ENCODE results near the gene IGLON5.

Gene IGLON5

DNA sequence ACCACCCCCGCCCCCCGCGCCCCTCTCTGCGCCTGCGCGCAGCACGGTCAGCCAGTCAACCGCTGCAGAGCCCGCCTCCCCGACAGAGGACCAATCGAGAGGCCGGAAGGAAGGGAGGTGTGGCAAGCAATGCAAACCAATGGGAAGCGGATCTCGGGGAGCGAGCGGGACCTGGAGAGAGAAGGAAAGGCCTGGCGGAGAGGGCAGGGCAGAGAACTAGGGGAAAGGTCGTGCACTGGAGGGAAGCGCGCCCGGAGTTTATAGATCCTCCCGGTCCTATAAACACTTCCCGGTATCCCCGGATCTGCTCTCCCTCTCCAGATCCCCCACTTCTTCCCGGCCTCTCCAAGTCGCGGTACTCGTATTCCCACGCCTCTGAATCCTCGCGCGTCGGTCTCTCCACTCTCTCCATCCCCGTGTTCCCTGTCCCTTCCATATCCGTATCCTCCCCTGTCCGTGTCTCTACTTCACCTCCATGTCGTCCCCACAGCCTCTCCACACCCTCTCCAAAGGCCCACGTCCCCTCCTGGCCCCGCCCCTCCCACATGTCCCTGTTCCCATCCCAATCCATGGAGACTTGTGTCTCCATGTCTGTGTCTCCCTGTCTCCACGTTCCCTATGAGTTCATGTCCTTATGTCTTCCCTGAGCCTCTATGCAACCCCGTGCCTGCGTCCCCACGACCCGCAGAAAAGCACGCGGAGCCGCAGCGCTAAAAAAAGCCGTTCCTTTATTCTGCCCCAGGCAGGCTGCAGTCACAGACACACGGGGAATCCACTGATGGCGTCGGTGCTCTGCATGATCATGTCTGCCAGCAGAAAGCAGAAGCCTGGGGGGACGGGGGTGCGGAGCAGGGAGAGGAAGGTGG lies 55.2 kb downstream of the IGLON5 start:
- peak; percentile 94 to 96 for DNase-seq

DNA sequence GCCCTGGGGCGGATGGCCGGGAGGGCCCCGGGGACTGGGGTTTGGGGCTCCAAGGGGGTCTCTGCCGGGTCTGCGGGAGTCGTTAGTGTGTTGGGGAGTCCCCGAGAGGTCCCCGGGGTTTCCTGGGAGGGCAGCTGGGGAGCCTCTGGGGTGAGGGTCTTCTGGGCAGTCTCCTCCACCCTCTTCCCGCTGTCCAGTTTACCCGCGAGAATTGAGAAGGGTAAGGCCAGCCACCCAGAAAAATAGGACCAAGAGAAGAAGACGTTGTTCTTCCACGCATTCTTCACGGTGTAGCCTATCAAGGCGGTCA lies 55.8 kb downstream of the IGLON5 start:
- DNase-seq = no peak

DNA sequence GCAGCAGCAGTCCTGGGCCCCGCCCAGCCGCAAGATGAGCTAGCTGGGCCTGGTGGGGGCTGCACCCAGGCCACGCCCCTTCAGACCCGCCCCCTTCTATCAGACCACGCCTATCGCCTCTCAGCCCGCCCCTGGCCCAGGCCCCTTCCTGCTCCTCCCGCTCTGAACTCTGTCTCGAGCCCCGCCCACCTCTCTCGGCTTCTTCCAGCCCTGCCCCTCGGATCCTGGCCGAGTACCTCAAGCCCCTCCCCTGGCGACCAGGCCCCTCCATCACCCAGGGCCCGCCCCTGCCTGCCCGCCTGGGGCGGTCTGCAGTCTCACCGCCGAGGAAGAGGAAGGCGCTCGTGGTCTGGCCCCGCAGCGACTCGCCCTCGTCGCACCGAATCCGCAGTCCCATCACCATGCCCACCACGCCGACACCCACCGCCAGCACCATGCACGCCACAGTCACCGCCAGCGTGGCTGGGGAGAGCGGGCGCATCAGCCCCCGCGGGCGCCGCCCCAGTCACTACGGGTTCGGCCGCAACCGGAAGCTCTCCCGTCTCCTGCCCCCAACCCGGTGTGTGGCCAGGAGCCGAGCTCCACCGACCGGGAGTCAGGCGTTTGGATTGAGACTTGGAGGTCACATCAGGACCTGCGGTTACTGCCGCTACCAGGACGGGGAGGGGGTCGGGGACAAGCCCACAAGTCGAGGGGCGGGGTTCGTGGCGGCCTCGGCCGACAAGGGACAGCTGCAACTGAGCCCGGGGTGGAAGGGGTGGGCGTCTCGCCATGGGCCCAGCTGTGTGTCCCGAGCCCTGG lies 56.3 kb downstream of the IGLON5 start:
- peak; percentile 98 to 100 for DNase-seq

DNA sequence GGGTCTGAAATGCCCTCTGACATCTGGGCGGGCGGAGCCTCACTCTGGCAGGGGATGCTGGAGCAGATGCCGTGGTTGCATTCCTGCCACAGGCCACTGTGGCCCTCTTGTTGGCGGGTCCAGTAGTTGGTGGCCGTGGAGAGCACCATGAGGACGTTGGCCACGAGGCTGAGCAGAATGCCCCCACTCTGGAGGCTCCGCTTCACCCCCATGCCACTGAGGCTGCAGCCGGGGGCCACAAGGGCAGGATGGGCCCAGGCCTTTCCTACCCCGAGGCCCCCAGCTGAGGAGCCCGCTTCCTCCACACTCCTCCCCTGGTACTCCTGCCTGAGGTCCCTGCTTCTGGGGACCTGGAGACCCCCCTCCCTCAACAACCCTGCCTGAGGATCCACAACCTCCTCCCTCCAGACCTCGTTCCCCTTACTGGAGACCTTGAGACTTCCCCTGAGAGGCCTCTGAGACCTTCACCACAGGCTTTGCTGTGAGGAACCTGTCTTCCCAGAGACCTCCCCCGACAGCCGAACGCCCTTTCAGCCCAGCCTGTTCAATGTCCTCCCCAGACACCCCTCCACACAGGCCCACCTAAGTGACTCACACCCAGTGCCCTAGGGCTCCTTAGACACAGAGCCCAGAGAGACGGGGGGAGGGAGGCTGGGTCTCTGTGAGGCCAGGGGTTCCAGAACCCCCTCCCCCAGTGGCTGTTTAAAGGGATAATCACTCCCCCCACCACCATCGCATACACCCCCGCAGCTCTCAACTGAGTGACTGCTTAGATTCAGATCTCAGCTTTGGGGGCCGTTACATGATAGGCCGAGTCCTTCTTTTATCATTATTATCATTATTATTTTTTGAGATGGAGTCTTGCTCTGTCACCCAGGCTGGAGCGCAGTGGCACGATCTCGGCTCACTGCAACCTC lies 57.2 kb downstream of the IGLON5 start, which contains the start of gene CLDND2:
TSS of gene CLDND2 (minus strand) at position 638 of the 917 bp plus-strand sequence. CDS start at position 212, 426 bp downstream.
- DNase-seq = peak in 1 of 2 donors; percentile 25

DNA sequence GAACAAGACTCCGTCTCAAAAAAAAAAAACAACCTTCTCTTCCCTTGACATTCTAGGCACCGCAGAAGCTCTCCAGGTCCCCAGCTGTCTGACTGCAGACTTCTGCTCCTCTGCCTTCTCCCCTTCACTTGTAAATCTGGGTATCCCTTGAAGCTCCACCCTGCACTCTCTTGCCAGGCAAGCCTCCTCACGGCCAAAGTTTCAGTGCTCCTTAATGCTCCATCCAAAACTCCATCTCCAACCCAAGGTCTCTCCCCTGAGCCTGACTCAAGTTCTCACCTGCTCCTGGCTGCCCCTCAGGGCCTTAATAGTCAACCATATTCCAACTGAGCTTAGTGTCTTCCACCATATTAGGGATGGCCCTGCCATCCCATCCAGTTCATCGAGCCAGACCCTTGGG lies 58.8 kb downstream of the IGLON5 start:
- no peak for DNase-seq

DNA sequence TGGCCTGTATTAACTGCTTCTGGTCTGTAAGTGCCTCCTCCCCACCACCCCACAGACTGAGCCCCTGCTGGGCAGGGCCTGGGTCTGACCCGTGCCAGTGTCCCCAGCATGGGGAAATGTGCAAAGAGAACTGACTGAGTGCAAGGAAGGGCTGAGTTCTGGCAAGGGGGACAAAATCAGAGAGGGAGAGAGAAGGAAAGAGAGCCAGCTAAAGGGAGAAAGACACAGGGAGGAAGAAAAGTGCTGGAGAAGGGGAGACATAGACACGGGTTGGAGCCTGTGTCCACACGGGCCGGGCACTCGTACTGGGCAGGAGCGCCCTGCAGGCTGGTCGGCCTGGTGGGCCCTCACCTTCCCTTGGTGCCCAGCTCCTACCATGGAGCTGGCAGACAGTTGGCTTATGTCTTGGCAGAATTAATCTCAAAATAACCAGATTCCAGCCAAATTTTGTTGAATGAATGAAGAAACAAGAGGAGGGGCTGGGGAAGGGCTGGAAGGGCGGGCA lies 59.8 kb downstream of the IGLON5 start:
- no peak for DNase-seq

DNA sequence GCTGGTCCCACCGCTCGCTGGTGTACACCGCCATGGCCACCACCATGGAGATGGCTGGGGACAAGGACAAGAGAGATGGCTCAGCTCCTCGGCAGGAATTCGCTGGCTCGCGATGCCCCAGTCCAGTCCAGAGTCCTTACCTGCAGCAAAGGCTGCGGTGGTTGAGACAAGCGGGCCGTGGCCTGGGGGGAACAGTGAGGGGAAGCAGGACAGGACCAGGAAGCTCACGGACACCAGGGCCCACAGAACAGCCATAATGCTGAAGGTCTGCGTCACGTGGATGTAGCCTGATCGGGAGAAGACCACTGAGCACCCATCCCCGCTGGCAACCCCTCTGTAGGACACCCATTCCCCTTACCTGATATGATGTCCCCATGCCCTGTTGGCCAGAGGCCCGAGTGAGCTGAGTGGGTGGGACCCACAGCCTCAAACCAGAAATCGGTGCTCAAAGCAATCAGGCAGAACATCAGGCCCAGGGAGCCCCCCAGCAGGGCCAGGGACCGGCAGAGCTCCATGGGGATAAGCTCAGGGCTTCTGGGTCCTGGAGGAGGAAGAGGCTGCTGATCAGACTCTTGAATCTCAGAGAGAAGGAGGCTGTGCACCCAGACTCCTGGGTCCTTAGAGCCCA lies 60.7 kb downstream of the IGLON5 start:
- no peak for DNase-seq

DNA sequence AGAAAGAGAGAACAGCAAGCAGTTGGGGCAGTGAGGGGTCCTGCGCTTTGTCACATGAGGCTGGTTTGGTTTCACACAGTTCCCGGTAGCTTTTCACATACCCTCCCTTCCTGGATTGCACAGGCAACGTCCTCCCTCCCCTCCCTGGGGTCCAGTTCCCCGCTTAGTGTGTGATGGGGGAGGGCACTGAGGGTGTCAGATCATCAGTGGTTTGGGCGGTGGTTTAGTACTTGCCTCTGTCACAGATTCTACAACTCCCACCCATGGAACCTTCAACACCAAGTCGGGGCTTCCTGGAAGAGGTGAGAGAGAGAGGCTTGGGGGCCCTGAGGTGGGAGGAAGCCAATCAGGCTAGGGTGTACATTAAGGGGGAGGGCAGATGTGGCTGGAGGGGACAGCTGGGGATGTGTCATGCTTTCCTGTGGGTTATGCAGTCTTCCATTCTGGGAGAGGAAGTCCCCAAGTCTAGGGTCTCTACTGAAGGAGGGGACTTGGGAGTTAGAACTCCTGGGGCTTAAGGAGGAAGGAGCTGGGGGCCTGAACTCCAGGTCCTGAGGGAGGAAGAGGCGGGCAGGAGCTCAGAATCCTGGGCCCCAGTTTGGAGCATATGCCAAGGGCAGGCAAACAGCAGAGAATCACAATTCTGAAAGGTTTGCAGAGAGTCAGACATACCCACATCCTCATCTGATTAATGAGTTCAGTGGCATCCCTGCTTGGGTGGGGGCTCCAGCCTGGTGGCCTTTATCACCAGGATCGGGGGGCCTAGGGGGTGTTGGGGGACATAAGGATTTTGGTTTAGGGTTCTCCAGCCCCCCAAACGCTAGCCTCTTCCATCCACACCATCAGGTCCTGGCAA lies 61.4 kb downstream of the IGLON5 start, which contains the start of gene NKG7:
TSS of gene NKG7 (minus strand) at position 6 of the 856 bp plus-strand sequence. CDS start 119 bp downstream, outside the sequence.
- peak; percentile 79 for DNase-seq

DNA sequence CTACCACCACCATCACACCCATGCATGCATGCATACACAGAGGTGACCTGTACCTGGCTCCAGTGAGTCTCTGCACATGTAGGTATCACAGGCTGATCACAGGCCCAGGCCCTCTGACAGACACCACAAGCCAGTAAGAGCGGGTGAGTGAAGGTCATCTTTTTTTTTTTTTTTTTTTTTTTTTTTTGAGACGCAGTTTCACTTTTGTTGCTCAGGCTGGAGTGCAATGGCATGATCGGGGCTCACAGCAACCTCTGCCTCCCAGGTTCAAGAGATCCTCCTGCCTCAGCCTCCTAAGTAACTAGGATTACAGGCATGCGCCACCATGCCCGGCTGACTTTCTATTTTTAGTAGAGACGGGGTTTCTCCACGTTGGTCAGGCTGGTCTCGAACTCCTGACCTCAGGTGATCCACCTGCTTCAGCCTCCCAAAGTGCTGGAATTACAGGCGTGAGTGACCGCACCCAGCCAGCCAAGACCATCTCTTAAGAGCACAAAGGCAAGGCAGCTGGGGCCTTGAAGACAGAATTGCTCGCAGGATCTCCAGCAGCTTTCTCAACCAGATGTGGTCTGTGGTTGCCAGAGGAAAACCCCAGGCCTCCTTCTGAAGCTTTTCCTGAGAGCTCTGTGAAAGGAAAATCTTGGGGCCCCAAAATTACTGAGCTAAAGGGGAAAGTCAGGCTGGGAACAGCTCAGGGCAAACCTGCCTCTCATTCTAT lies 64.2 kb downstream of the IGLON5 start:
- DNase-seq = peak in 1 of 2 donors; percentile 68

DNA sequence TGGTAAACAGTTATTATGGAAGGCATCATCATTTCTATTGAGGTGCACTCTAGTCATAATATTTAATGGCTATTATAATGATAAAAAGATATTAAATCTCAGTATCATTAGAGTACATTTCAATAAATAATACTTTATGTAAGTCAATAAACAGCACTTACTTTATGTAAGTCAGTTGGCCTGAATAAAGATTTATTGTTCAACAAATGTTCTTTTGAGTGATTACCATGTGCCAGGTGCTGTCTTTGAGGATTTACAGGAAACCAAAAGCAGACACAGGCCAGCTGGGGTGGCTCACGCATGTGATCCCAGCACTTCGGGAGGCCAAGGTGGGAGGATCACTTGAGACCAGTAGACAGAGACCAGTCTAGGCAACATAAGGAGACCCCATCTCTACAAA lies 66.0 kb downstream of the IGLON5 start:
- no peak for DNase-seq

DNA sequence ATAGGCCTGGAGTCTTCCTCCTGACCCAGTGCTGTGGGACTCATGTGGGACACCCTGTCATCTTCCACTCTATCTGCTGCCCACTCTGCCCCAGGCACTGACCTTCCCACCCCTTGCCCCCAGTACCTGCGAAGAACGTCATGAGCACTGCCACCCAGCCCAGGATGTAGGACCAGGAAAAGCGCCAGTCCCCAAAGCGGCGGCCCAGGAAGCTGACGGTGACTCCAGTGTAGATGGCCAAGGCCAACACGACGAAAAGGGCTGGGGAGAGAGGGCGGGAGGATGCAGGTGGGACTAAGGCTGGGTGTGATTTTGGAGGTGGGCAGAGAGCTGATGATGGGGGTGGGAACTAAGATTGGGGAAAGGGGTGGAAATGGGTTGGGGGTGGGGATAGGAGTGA lies 68.9 kb downstream of the IGLON5 start:
- DNase-seq = no peak

Measured in stimulated activated CD4-positive, alpha-beta T cell treated with anti-CD3 and anti-CD28 coated beads, Interleukin-2, amount 100 ng/mL, for 24 hours (primary cell).